SK-N-MC (cell line): ENCODE results near the gene GREB1.

Experiments used
- EZH2 ChIP-seq: fragments of 200-600 bp; sonication (generic); IDR thresholded peaks from one replicate; pipeline ENCODE4 v1.6.1; 2017; ENCODE audit warnings: antibody characterized with exemption
- FOXP2 ChIP-seq: optimal IDR thresholded peaks from 2 replicates; pipeline ENCODE3; 2011; ENCODE audit warnings: mild to moderate bottlenecking, moderate library complexity; ENCODE audit not compliant: insufficient read depth; ENCODE audit errors: extremely low read length, control extremely low read depth
- POLR2AphosphoS5 ChIP-seq: IDR thresholded peaks from 2 replicates; pipeline ENCODE4 v1.6.1; 2012; ENCODE audit warnings: mild to moderate bottlenecking, low read depth, low read length, borderline replicate concordance

DNA sequence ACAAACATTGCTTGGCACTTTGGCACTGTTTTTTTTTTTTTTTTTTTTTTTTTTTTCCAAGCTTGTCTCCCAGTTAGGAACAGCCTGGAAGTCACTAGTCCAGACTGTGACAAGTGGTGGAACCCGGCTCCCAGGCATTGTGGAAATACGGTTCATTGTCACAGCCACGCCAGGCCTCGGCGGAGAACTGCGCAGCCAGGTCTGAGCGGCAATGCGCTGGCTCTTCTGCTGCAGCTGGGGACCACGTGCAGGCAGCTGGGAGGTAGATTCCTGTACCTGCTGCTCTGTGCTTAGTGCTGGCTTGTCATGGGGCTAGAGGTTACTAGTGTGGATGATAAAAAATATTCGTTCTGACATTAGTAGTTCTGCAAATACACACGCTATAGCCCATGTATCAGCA, 131.2 kb downstream of the GREB1 start:
- no peak for TF ChIP-seq POLR2AphosphoS5
- TF ChIP-seq EZH2, result no peak
- TF ChIP-seq FOXP2, result no peak
